Measurements from ENCODE around the gene TGFBR3. TPM values are rescaled to one million over a fixed set of nuclear protein-coding genes. Genes with fewer than 3 reads are reported as not detected.

Gene TGFBR3
- total and polyA plus RNA-seq, 7 donors = 5.1 to 24.5 (median 8.9) TPM

DNA sequence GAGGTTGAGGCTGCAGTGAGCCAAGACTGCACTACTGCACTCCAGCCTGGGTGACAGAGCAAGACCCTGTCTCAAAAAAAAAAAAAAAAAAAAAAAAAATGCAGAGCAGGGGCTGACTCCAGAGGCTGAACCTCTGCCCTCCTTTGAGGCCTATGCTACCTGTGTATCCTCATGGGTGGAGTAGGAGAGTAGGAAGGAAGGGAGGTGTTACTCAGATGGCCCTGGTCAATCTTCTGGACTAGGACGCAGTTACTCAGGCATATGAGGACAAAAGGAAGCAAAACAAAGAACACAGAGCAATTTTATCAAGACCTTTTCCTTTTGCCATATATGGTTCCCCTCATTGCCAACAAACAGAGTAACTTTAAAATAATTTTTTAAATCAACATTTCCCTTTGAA, 35.2 kb downstream of the TGFBR3 start:
- DNase-seq = no peak
- peak in 1 of 4 donors; percentile 10 for ATAC-seq
- H3K4me3 ChIP-seq = peak overlapping the region; percentile 61
- H3K27me3 ChIP-seq (ENCODE audit: insufficient read depth in 3 of 3, low read length in 2 of 3) = no peaks in the 10 kb centered on the region
- 43 to 52% (median 52%) methylated on average over 1 of the region's 1 CpG for WGBS, 3 donors
- peak overlapping the region; percentile 71 for H3K27ac ChIP-seq
- intact Hi-C loops (cut with DNase I) = no loop called here
- H3K9me3 ChIP-seq = no peaks in the 10 kb centered on the region
- H3K4me1 ChIP-seq = peaks cover 35% of the 10 kb centered on the region
- TF ChIP-seq, protein P1, sequence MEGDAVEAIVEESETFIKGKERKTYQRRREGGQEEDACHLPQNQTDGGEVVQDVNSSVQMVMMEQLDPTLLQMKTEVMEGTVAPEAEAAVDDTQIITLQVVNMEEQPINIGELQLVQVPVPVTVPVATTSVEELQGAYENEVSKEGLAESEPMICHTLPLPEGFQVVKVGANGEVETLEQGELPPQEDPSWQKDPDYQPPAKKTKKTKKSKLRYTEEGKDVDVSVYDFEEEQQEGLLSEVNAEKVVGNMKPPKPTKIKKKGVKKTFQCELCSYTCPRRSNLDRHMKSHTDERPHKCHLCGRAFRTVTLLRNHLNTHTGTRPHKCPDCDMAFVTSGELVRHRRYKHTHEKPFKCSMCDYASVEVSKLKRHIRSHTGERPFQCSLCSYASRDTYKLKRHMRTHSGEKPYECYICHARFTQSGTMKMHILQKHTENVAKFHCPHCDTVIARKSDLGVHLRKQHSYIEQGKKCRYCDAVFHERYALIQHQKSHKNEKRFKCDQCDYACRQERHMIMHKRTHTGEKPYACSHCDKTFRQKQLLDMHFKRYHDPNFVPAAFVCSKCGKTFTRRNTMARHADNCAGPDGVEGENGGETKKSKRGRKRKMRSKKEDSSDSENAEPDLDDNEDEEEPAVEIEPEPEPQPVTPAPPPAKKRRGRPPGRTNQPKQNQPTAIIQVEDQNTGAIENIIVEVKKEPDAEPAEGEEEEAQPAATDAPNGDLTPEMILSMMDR (IDR thresholded peaks at IDR 0.05) = no peak
- H3K36me3 ChIP-seq (ENCODE audit: insufficient read depth in 1 of 2, low read depth in 1 of 2) = no peaks in the 10 kb centered on the region

DNA sequence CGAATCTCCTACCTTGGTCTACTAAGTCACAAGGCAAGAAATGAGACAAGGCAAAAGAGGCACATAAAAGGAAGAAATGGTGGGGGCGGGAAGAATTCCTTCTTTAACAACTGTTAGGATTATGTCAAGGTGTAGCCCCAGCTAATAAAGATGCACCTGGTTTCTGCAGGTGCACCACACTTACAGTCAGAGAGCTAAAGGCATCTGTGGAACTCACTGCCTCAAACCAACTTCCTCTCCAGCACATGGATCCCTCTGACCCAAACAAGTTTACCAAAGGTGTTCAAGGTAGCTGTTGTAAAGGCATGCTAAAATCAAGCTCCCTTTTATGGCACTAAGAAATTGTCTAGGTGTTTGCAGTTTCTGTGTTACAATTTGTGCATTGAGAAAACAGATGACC, 38.1 kb downstream of the TGFBR3 start:
- no peak overlapping the region for H3K27ac ChIP-seq
- no peaks in the 10 kb centered on the region for H3K9me3 ChIP-seq
- H3K36me3 ChIP-seq (ENCODE audit: insufficient read depth in 1 of 2, low read depth in 1 of 2) = no peaks in the 10 kb centered on the region
- intact Hi-C loops (cut with DNase I) = loop anchor here in 1 of 2 donors (5.0 kb wide), 1 partner anchor 39 kb away; the partner anchor contains the start of gene TGFBR3
- no peaks in the 10 kb centered on the region for H3K27me3 ChIP-seq (ENCODE audit: insufficient read depth in 3 of 3, low read length in 2 of 3)
- TF ChIP-seq, protein P1 (IDR thresholded peaks at IDR 0.05) = no peak
- no peak for ATAC-seq
- H3K4me3 ChIP-seq = no peak overlapping the region
- peaks cover 41% of the 10 kb centered on the region for H3K4me1 ChIP-seq
- WGBS, 3 donors = 69 to 88% (median 76%) methylated on average over 2 of the region's 2 CpGs
- DNase-seq = no peak

DNA sequence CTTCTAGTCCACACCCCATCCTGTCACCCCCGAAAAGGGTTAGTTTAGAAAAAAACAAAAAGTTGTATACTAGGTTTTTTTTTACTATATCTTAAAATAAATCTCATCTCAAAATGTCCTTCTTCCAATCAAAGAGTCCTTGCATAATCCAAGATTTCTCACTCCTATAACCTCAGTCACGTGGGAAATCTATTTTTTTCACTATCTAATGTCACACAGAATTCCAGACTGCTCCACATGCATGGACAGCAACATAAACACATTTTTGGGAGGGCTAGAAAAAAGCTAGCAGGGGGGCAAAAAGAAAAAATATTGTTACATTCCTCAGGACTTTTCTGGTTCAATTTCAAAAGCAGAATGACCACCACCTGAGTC, 39.3 kb downstream of the TGFBR3 start:
- intact Hi-C loops (cut with DNase I) = loop anchor here in 1 of 2 donors (5.0 kb wide), 1 partner anchor 41 kb away; the partner anchor contains the start of gene TGFBR3
- H3K27ac ChIP-seq = peak overlapping the region; percentile 68
- no peaks in the 10 kb centered on the region for H3K9me3 ChIP-seq
- H3K4me3 ChIP-seq = peak overlapping the region; percentile 36
- TF ChIP-seq, protein P1 (IDR thresholded peaks at IDR 0.05) = no peak
- H3K4me1 ChIP-seq = peaks cover 38% of the 10 kb centered on the region
- 16 to 27% (median 20%) methylated on average over 2 of the region's 2 CpGs for WGBS, 3 donors
- H3K36me3 ChIP-seq (ENCODE audit: insufficient read depth in 1 of 2, low read depth in 1 of 2) = no peaks in the 10 kb centered on the region
- DNase-seq (no peak), ATAC-seq (no peak)
- no peaks in the 10 kb centered on the region for H3K27me3 ChIP-seq (ENCODE audit: insufficient read depth in 3 of 3, low read length in 2 of 3)

DNA sequence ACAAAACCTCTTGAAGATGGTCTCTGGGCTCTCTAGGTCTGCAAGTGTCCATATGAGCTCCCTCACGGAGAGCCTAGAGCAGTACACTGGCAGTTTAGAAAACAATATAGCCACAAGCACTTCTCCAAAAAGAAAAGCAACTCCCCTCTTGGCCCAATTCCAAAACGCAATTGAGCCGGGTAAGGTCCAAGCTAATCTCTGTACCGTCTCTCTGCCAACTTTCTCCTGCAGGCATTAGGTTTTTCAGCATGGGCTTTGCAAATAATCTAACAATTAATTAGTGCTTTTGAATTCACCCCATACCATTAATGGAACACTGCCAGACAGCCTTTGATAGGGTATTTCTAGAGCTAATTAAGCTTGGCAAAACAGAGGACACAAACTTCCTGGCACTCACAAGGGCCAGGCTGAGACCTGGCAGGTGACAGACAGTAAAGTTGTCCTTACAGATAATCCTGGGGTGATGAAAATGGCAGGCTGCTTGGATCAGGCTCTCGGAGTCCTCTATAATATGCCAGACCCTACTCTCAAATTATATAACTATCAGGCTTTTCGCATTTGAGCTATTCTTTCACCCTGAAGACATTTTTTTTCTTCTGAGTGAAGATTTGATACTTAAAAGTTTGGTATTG, 39.8 kb downstream of the TGFBR3 start:
- Histone ChIP-seq H3K4me1 (peaks cover 33% of the 10 kb centered on the region), H3K4me3 (peak overlapping the region; percentile 36), H3K36me3 (ENCODE audit: insufficient read depth in 1 of 2, low read depth in 1 of 2) (no peaks in the 10 kb centered on the region), H3K9me3 (no peaks in the 10 kb centered on the region), H3K27me3 (ENCODE audit: insufficient read depth in 3 of 3, low read length in 2 of 3) (no peaks in the 10 kb centered on the region), H3K27ac (peak overlapping the region; percentile 68)
- ATAC-seq = peak; percentile 41 to 71 (median 60)
- intact Hi-C loops (cut with DNase I) = loop anchor here in 1 of 2 donors (5.0 kb wide), 1 partner anchor 41 kb away; the partner anchor contains the start of gene TGFBR3
- DNase-seq = no peak
- TF ChIP-seq, protein P1 (IDR thresholded peaks at IDR 0.05) = no peak
- WGBS, 3 donors = 8 to 14% (median 8%) methylated on average over 6 of the region's 6 CpGs

Data from psoas muscle (tissue), 8 donors.